Ascending aorta (tissue), 2 donors: Measurements from ENCODE around the gene SYTL2. TPM values are rescaled to one million over a fixed set of nuclear protein-coding genes. Genes with fewer than 3 reads are reported as not detected.
A peak's percentile ranks its signal among the peaks of the same experiment; 100 is the strongest.

ENCODE experiments used
- DNase-seq, 2 donors: peaks; one replicate each; pipeline ENCODE4 v3.0.0-alpha.2; 2019; ENCODE audit warnings: low spot score in 2 of 2
- H3K27ac ChIP-seq, 2 donors: fragments of 200-600 bp; sonication (generic); one replicate each; pipeline ENCODE4 v1.5.1; 2016 to 2017; ENCODE audit warnings: mild to moderate bottlenecking in 1 of 2
- H3K27me3 ChIP-seq: fragments of 200-600 bp; sonication (generic); one replicate; pipeline ENCODE4 v1.5.1; 2017
- H3K36me3 ChIP-seq, 2 donors: fragments of 200-600 bp; sonication (generic); one replicate each; pipeline ENCODE4 v1.5.1; 2016
- H3K4me1 ChIP-seq, 2 donors: fragments of 200-600 bp; sonication (generic); one replicate each; pipeline ENCODE4 v1.5.1; 2016 to 2017; ENCODE audit warnings: mild to moderate bottlenecking in 1 of 2
- H3K4me3 ChIP-seq, 2 donors: fragments of 200-600 bp; sonication (generic); one replicate each; pipeline ENCODE4 v1.5.1; 2016 to 2017; ENCODE audit warnings: mild to moderate bottlenecking in 1 of 2
- H3K9me3 ChIP-seq, 2 donors: fragments of 200-600 bp; sonication (generic); one replicate each; pipeline ENCODE4 v1.5.1; 2016
- CTCF ChIP-seq, 3 experiments: fragments of 200-600 bp in 2 of 3; fragments of 450-650 bp in 1 of 3; sonication (generic) in 2 of 3; IDR thresholded peaks; one replicate each; pipeline ENCODE4 v1.5.1; 2016 to 2019; ENCODE audit warnings: antibody characterized with exemption in 3 of 3, mild to moderate bottlenecking in 1 of 3, moderate library complexity in 1 of 3
- intact Hi-C: fragments of 100-400 bp; cut with DNase I; formaldehyde crosslinking; loops from one replicate; pipeline ENCODE4 v1.15.1; 2023
- total RNA-seq: library from RNA; depleted of rRNA; stranded (reverse); fragments of >200 nt; gene quantifications from one replicate; pipeline ENCODE4 v1.1.0, GENCODE V29; 2016

Gene SYTL2
- total RNA-seq, 1 donor from 2014 or later = 151 TPM

- H3K9me3 ChIP-seq = no peaks in the 10 kb centered on the region
- intact Hi-C loops = no loop called here
- no peak overlapping the region for H3K4me3 ChIP-seq
- TF ChIP-seq CTCF (IDR thresholded peaks at IDR 0.05) = no peak
- H3K27ac ChIP-seq = no peak overlapping the region
- DNase-seq = no peak
- no peaks in the 10 kb centered on the region for H3K36me3 ChIP-seq
- H3K27me3 ChIP-seq = no peaks in the 10 kb centered on the region
- peaks cover 0 to 14% of the 10 kb centered on the region in 2 donors for H3K4me1 ChIP-seq
Observed at GRCh38 chr11:85829172-85829571, 18.2 kb upstream of the SYTL2 start.

- Histone ChIP-seq H3K36me3 (no peaks in the 10 kb centered on the region), H3K9me3 (no peaks in the 10 kb centered on the region), H3K27ac (no peak overlapping the region), H3K4me1 (peaks cover 0 to 14% of the 10 kb centered on the region in 2 donors), H3K4me3 (no peak overlapping the region), H3K27me3 (no peaks in the 10 kb centered on the region)
- intact Hi-C loops = no loop called here
- DNase-seq = no peak
- TF ChIP-seq CTCF (IDR thresholded peaks at IDR 0.05) = no peak
Observed at GRCh38 chr11:85828640-85828978, 17.7 kb upstream of the SYTL2 start.

- no peak for DNase-seq
- H3K4me3 ChIP-seq = no peak overlapping the region
- H3K36me3 ChIP-seq = no peaks in the 10 kb centered on the region
- intact Hi-C loops = no loop called here
- peak overlapping the region; percentile 45 to 65 for H3K27ac ChIP-seq
- peaks cover 0 to 14% of the 10 kb centered on the region in 2 donors for H3K4me1 ChIP-seq
- H3K9me3 ChIP-seq = no peaks in the 10 kb centered on the region
- no peak for TF ChIP-seq CTCF (IDR thresholded peaks at IDR 0.05)
- H3K27me3 ChIP-seq = no peaks in the 10 kb centered on the region
Observed at GRCh38 chr11:85827748-85828639, 17.1 kb upstream of the SYTL2 start.

- intact Hi-C loops = no loop called here
- Histone ChIP-seq H3K27ac (peak overlapping the region in 1 of 2 donors; percentile 65), H3K36me3 (no peaks in the 10 kb centered on the region), H3K27me3 (no peaks in the 10 kb centered on the region), H3K4me3 (no peak overlapping the region), H3K4me1 (peaks cover 0 to 14% of the 10 kb centered on the region in 2 donors), H3K9me3 (no peaks in the 10 kb centered on the region)
- TF ChIP-seq CTCF (IDR thresholded peaks at IDR 0.05) = peak; percentile 11 to 26 (median 16)
- no peak for DNase-seq
Observed at GRCh38 chr11:85826116-85826855, 15.3 kb upstream of the SYTL2 start.

GRCh38 chr11:85825616-85826015, 14.7 kb upstream of the SYTL2 start:
- intact Hi-C loops = no loop called here
- Histone ChIP-seq H3K4me1 (peaks cover 0 to 14% of the 10 kb centered on the region in 2 donors), H3K4me3 (no peak overlapping the region), H3K36me3 (no peaks in the 10 kb centered on the region), H3K27me3 (no peaks in the 10 kb centered on the region), H3K9me3 (no peaks in the 10 kb centered on the region), H3K27ac (no peak overlapping the region)
- DNase-seq = no peak
- no peak for TF ChIP-seq CTCF (IDR thresholded peaks at IDR 0.05)
